PC-3 (cell line): ENCODE data around the gene C1orf116.

Experiments
- CTCF ChIP-seq: fragments of 300-600 bp; sonication (generic); conservative IDR thresholded peaks from 2 replicates; pipeline ENCODE4 v1.5.1; 2017; ENCODE audit warnings: antibody characterized with exemption, low read depth, mild to moderate bottlenecking, low read length
- EZH2 ChIP-seq: fragments of 300-600 bp; sonication (generic); IDR thresholded peaks from one replicate; pipeline ENCODE4 v1.6.1; 2017; ENCODE audit warnings: antibody characterized with exemption, mild to moderate bottlenecking, low read length; ENCODE audit not compliant: unreplicated experiment
- EZH2phosphoT487 ChIP-seq: fragments of 300-600 bp; sonication (generic); IDR thresholded peaks from 2 replicates; pipeline ENCODE4 v1.6.1; 2018; ENCODE audit warnings: mild to moderate bottlenecking, antibody characterized with exemption, low read length, borderline replicate concordance

GRCh38 chr1:207052911-207053769 lies 20.6 kb upstream of the C1orf116 start, which contains the start of gene PFKFB2:
- TF ChIP-seq CTCF = peak; percentile 35; the same call in 1 of the 2 replicates
- no peak for TF ChIP-seq EZH2phosphoT487
- no peak for TF ChIP-seq EZH2
